Kidney (tissue), 14 donors: ENCODE data around the gene ZNF143. TPM values are rescaled to one million over a fixed set of nuclear protein-coding genes. Genes with fewer than 3 reads are reported as not detected.

ENCODE experiments used
- DNase-seq, 5 donors: peaks; one replicate each; pipeline ENCODE4 v3.0.0-alpha.2; 2013 to 2020
- FAIRE-seq: peaks from 2 replicates; lab custom pipeline; 2012; peaks lifted over from hg19 to GRCh38; lab: Jason Lieb, UNC
- H3K27ac ChIP-seq, 2 donors: one replicate each; pipeline ENCODE4 v1.7.0; 2013; ENCODE audit warnings: low read depth in 2 of 2, low read length in 2 of 2, inconsistent platforms in 1 of 2
- H3K27me3 ChIP-seq: one replicate; pipeline ENCODE4 v1.7.1; 2013; ENCODE audit warnings: low read length, inconsistent platforms; ENCODE audit not compliant: control insufficient read depth, insufficient read depth
- H3K36me3 ChIP-seq, 3 donors: one replicate each; pipeline versions ENCODE4 v1.7.0 to v1.7.1; 2013; ENCODE audit warnings: low read length in 3 of 3, control low read depth in 1 of 3, inconsistent platforms in 1 of 3; ENCODE audit not compliant: insufficient read depth in 3 of 3, control insufficient read depth in 2 of 3
- H3K4me1 ChIP-seq, 3 donors: one replicate each; pipeline versions ENCODE4 v1.7.0 to v1.7.1; 2013; ENCODE audit warnings: low read length in 3 of 3, inconsistent platforms in 1 of 3, low read depth in 1 of 3; ENCODE audit not compliant: control insufficient read depth in 2 of 3, insufficient read depth in 2 of 3
- H3K4me3 ChIP-seq, 3 donors: one replicate each; pipeline versions ENCODE4 v1.7.0 to v1.8.1; 2013; ENCODE audit warnings: low read length in 3 of 3, control low read depth in 1 of 3, inconsistent platforms in 1 of 3
- H3K9ac ChIP-seq, 3 donors: one replicate each; pipeline versions ENCODE4 v1.7.0 to v1.7.1; 2013; ENCODE audit warnings: low read length in 3 of 3, control low read depth in 1 of 3, inconsistent platforms in 1 of 3
- H3K9me3 ChIP-seq, 3 donors: one replicate each; pipeline versions ENCODE4 v1.7.0 to v1.7.1; 2013; ENCODE audit warnings: low read length in 3 of 3, control low read depth in 1 of 3, inconsistent platforms in 1 of 3; ENCODE audit not compliant: control insufficient read depth in 2 of 3, insufficient read depth in 1 of 3
- intact Hi-C: fragments of 100-400 bp; cut with DNase I; formaldehyde crosslinking; loops from one replicate; pipeline ENCODE4 v1.11.1; 2022
- polyA plus RNA-seq: library from polyadenylated mRNA; stranded (reverse); fragments of 350-450 nt; fragmentation: Illumina TruSeq; extraction: RNeasy Lipid Tissue Mini Kit (QIAGEN cat#74804); gene quantifications from one replicate; pipeline ENCODE4 v1.2.3, GENCODE V29; 2014; ENCODE audit warnings: low read depth, low replicate concordance; ENCODE audit not compliant: insufficient read depth
- total RNA-seq: library from RNA; stranded (reverse); fragmentation: NEBNext Ultra II Directional; extraction: Animal tissue kit (Norgen Biotek cat#: 25700); gene quantifications from one replicate; pipeline ENCODE4 v1.2.1, GENCODE V29; 2021
- TF ChIP-seq, protein P1 (sequence below): IDR thresholded peaks from 3 replicates; pipeline ENCODE4 v1.5.1; 2012; ENCODE audit warnings: mild to moderate bottlenecking, moderate library complexity, borderline replicate concordance; ENCODE audit not compliant: insufficient read depth; ENCODE audit errors: extremely low read depth
- donor health status: control.
- donor health status: control.
- donor health status: control.
- donor health status: control.
- donor health status: control.
- donor health status: DM: yes; HTN: yes; CAD: no.
- donor health status: Normal renal cell carcinoma (clear cell type).

ZNF143 gene
- total and polyA plus RNA-seq, 2 donors from 2014 or later: 8.6 to 30.3 TPM

DNA sequence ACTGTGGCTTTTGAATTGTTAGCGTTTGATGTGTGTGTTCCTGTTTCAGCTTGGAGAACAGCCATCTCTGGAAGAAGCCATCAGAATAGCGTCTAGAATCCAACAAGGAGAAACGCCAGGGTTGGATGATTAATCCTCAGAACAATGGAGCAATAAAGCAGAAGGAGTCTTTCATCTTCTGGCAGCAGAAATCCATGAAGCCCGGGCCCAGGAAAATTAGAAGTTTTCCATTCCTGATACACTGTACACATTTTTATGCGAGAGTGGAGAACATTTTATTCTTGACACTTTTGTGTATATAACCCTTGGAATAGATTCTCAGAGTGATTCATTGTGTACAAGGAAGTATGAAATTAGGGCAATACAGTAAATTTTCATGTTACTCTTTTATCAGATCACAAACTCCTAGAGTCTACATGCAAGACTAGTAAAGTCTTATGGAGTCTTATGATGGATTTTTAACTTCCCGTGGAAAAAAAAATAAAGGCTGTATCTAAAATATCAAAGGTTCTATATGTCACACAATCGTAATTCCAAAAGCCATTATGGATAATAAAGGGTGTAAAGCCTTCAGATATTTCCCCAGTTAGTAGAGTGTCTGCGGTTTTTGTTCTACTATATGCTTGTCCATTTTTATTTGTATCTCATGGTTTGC lies 66.8 kb downstream of the ZNF143 start:
- Histone ChIP-seq H3K4me1 (peaks cover 4 to 9% (median 7%) of the 10 kb centered on the region in 3 donors), H3K36me3 (peaks cover 0 to 5% (median 2%) of the 10 kb centered on the region in 3 donors), H3K27ac (no peak overlapping the region), H3K9me3 (no peaks in the 10 kb centered on the region), H3K9ac (no peak overlapping the region), H3K27me3 (no peaks in the 10 kb centered on the region), H3K4me3 (peak overlapping the region in 1 of 3 donors; percentile 26)
- intact Hi-C loops: no loop called here
- no peak for FAIRE-seq
- DNase-seq: peak in 2 of 5 donors; percentile 67 to 91
- TF ChIP-seq, protein P1, sequence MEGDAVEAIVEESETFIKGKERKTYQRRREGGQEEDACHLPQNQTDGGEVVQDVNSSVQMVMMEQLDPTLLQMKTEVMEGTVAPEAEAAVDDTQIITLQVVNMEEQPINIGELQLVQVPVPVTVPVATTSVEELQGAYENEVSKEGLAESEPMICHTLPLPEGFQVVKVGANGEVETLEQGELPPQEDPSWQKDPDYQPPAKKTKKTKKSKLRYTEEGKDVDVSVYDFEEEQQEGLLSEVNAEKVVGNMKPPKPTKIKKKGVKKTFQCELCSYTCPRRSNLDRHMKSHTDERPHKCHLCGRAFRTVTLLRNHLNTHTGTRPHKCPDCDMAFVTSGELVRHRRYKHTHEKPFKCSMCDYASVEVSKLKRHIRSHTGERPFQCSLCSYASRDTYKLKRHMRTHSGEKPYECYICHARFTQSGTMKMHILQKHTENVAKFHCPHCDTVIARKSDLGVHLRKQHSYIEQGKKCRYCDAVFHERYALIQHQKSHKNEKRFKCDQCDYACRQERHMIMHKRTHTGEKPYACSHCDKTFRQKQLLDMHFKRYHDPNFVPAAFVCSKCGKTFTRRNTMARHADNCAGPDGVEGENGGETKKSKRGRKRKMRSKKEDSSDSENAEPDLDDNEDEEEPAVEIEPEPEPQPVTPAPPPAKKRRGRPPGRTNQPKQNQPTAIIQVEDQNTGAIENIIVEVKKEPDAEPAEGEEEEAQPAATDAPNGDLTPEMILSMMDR: no peak

DNA sequence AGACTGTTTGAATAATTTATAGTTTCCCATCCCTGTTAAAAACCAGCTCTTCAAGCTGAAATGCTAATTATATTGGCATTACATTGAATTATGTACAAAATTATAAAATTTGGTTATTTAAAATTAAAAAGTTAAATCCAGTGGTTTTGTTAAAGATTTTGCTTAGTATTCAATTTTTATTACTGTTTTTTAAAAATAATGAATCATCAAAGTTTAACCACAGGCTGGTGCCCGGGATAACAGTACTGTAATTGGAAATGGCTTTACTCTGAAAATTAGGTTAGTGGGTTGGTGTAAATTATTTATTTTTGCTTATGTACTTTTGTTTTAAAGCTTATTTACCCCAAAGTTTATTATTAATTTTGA lies 67.3 kb downstream of the ZNF143 start:
- TF ChIP-seq, protein P1: no peak
- Histone ChIP-seq H3K27me3 (no peaks in the 10 kb centered on the region), H3K36me3 (peaks cover 0 to 5% (median 2%) of the 10 kb centered on the region in 3 donors), H3K9ac (no peak overlapping the region), H3K4me3 (no peak overlapping the region), H3K27ac (no peak overlapping the region), H3K9me3 (no peaks in the 10 kb centered on the region), H3K4me1 (peaks cover 4 to 9% (median 7%) of the 10 kb centered on the region in 3 donors)
- FAIRE-seq (no peak), DNase-seq (no peak)
- intact Hi-C loops: no loop called here

GRCh38 chr11:9528573-9529333 lies 67.9 kb downstream of the ZNF143 start:
- no peak for FAIRE-seq
- no peak overlapping the region for H3K27ac ChIP-seq
- H3K4me3 ChIP-seq: no peak overlapping the region
- no peaks in the 10 kb centered on the region for H3K27me3 ChIP-seq
- peaks cover 0 to 5% (median 2%) of the 10 kb centered on the region in 3 donors for H3K36me3 ChIP-seq
- intact Hi-C loops: no loop called here
- peaks cover 4 to 9% (median 7%) of the 10 kb centered on the region in 3 donors for H3K4me1 ChIP-seq
- peak in 1 of 5 donors; percentile 41 for DNase-seq
- peak overlapping the region in 1 of 3 donors; percentile 15 for H3K9ac ChIP-seq
- no peaks in the 10 kb centered on the region for H3K9me3 ChIP-seq
- TF ChIP-seq, protein P1: no peak
